Esophagus muscularis mucosa (tissue), 4 donors: ENCODE measurements around the gene DOCK6.

ENCODE experiments used
- EP300 ChIP-seq: sonication (generic); formaldehyde crosslinking; IDR thresholded peaks from one replicate; pipeline ENCODE4 v1.6.1; 2017; ENCODE audit warnings: antibody characterized with exemption
- POLR2A ChIP-seq: fragments of 450-650 bp; IDR thresholded peaks from one replicate; pipeline ENCODE4 v1.6.1; 2017; ENCODE audit warnings: antibody characterized with exemption, moderate library complexity, mild to moderate bottlenecking, low read depth
- POLR2AphosphoS5 ChIP-seq, 2 donors: sonication (generic); formaldehyde crosslinking; IDR thresholded peaks; one replicate each; pipeline ENCODE4 v1.6.1; 2017; ENCODE audit warnings: antibody characterized with exemption in 2 of 2
- TF ChIP-seq, protein P1 (sequence below), 3 experiments: fragments of 200-600 bp in 2 of 3; fragments of 450-650 bp in 1 of 3; sonication (generic) in 2 of 3; IDR thresholded peaks; one replicate each; pipeline ENCODE4 v1.5.1; 2017 to 2019; ENCODE audit warnings: antibody characterized with exemption in 3 of 3, mild to moderate bottlenecking in 2 of 3, moderate library complexity in 1 of 3

- TF ChIP-seq, protein P1, sequence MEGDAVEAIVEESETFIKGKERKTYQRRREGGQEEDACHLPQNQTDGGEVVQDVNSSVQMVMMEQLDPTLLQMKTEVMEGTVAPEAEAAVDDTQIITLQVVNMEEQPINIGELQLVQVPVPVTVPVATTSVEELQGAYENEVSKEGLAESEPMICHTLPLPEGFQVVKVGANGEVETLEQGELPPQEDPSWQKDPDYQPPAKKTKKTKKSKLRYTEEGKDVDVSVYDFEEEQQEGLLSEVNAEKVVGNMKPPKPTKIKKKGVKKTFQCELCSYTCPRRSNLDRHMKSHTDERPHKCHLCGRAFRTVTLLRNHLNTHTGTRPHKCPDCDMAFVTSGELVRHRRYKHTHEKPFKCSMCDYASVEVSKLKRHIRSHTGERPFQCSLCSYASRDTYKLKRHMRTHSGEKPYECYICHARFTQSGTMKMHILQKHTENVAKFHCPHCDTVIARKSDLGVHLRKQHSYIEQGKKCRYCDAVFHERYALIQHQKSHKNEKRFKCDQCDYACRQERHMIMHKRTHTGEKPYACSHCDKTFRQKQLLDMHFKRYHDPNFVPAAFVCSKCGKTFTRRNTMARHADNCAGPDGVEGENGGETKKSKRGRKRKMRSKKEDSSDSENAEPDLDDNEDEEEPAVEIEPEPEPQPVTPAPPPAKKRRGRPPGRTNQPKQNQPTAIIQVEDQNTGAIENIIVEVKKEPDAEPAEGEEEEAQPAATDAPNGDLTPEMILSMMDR (IDR thresholded peaks at IDR 0.05): no peak
- no peak for TF ChIP-seq POLR2A
- TF ChIP-seq POLR2AphosphoS5 (IDR thresholded peaks at IDR 0.05): no peak
- TF ChIP-seq EP300: no peak
Observed at GRCh38 chr19:11273989-11274388, 11.7 kb upstream of the DOCK6 start.
